ENCODE data around the gene ADGRF5. TPM values are rescaled to one million over a fixed set of nuclear protein-coding genes. Genes with fewer than 3 reads are reported as not detected.

The ADGRF5 gene
- total RNA-seq, 1 donor from 2014 or later = 0.37 TPM

DNA sequence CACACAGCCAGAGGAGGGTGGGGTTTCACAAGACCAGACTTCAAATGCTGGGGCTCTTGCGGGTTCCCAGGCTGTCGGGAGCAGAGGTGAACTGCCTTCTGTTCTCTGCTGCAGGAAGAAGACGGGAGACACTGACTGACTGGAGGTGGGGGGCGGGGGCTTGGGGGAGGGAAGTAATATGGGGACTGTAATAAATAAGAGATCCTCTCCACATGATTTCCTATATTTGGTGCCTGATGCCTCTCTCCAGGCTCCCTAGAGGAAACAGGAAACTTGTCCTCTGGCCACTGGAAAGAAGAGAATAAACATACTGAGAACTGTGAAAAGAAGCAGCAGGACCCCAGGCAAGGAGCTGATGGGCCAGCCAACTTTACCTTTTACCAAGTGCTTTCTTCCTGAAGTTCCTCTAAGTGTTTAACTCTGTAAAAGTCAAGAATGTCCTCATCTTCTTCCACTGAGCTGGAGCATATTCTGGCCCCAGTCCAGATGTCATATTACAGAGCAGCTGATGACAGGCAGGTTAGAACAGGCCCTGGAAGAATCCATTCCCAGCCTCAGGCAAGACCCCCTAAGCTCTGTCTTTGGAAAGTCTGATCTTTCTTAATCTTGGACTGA is 33.2 kb upstream of the ADGRF5 start:
- Mint-ChIP-seq H3K4me1 (ENCODE audit: low read depth, unreplicated experiment) (peaks cover 6% of the 10 kb centered on the region), H3K27me3 (ENCODE audit: unreplicated experiment) (no peaks in the 10 kb centered on the region), H3K36me3 (ENCODE audit: unreplicated experiment) (no peaks in the 10 kb centered on the region), H3K9me3 (ENCODE audit: unreplicated experiment) (peaks cover 3% of the 10 kb centered on the region), H3K4me3 (ENCODE audit: unreplicated experiment) (no peak overlapping the region), H3K27ac (ENCODE audit: unreplicated experiment) (no peak overlapping the region)
- TF ChIP-seq, protein P1, sequence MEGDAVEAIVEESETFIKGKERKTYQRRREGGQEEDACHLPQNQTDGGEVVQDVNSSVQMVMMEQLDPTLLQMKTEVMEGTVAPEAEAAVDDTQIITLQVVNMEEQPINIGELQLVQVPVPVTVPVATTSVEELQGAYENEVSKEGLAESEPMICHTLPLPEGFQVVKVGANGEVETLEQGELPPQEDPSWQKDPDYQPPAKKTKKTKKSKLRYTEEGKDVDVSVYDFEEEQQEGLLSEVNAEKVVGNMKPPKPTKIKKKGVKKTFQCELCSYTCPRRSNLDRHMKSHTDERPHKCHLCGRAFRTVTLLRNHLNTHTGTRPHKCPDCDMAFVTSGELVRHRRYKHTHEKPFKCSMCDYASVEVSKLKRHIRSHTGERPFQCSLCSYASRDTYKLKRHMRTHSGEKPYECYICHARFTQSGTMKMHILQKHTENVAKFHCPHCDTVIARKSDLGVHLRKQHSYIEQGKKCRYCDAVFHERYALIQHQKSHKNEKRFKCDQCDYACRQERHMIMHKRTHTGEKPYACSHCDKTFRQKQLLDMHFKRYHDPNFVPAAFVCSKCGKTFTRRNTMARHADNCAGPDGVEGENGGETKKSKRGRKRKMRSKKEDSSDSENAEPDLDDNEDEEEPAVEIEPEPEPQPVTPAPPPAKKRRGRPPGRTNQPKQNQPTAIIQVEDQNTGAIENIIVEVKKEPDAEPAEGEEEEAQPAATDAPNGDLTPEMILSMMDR (IDR thresholded peaks at IDR 0.05; ENCODE audit: partially characterized antibody, unreplicated experiment) = no peak
- DNase-seq = no peak

DNA sequence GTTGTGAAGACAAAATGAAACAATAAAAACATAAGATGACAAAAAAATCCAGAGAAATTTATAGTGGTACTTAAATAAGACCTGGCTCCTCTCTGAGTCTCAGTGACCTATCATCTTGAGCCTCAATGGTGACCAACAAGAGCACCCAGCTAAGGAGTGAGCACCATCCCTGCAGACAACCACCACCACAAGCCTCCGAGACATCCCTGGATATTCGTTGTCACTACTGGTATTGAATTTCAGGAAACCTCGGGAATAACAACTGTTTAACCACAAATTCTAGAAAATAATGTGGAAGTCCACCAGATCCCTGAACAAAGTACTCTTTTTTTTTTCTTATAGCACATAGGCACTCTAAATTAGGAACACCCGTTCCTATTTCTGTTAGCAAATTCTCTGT is 32.2 kb upstream of the ADGRF5 start:
- TF ChIP-seq, protein P1 (IDR thresholded peaks at IDR 0.05; ENCODE audit: partially characterized antibody, unreplicated experiment) = no peak
- no peak for DNase-seq
- no peaks in the 10 kb centered on the region for H3K27me3 Mint-ChIP-seq (ENCODE audit: unreplicated experiment)
- no peak overlapping the region for H3K27ac Mint-ChIP-seq (ENCODE audit: unreplicated experiment)
- H3K4me3 Mint-ChIP-seq (ENCODE audit: unreplicated experiment) = no peak overlapping the region
- H3K9me3 Mint-ChIP-seq (ENCODE audit: unreplicated experiment) = peaks cover 3% of the 10 kb centered on the region
- H3K36me3 Mint-ChIP-seq (ENCODE audit: unreplicated experiment) = no peaks in the 10 kb centered on the region
- peaks cover 6% of the 10 kb centered on the region for H3K4me1 Mint-ChIP-seq (ENCODE audit: low read depth, unreplicated experiment)

DNA sequence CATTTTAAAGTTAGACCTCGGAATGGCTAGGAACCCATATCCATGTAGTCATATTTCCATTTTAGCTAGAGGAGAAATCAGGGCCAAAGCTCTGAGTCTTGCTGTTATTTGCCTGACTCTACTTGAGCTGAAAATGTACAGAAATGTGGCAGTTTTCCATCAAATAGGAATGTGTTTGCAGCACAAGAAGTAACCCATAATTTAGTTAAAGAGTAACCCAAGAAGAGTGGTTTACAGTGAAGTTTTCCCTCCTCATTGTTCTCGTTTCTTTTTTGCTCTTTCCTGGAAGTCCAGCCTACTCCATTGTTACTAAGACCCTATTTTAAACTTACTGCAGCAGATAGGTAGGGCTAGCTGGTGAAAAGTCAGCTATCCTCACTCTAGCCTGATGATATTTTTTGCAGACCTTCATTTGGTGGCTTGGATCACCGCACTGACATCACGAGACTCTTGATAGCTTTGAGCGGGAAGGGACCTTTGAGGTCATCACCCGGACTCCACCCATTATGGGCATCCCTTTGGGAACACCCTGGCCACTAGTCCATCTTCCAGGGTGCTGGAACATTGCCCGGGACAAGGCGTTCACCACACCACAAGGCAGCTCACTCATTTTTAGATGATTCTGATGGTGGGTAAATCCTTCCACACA is 28.0 kb upstream of the ADGRF5 start:
- DNase-seq = no peak
- TF ChIP-seq, protein P1 (IDR thresholded peaks at IDR 0.05; ENCODE audit: partially characterized antibody, unreplicated experiment) = no peak
- H3K4me1 Mint-ChIP-seq (ENCODE audit: low read depth, unreplicated experiment) = peaks cover 3% of the 10 kb centered on the region
- peaks cover 2% of the 10 kb centered on the region for H3K27me3 Mint-ChIP-seq (ENCODE audit: unreplicated experiment)
- H3K36me3 Mint-ChIP-seq (ENCODE audit: unreplicated experiment) = no peaks in the 10 kb centered on the region
- no peak overlapping the region for H3K27ac Mint-ChIP-seq (ENCODE audit: unreplicated experiment)
- no peak overlapping the region for H3K4me3 Mint-ChIP-seq (ENCODE audit: unreplicated experiment)
- peaks cover 2% of the 10 kb centered on the region for H3K9me3 Mint-ChIP-seq (ENCODE audit: unreplicated experiment)

DNA sequence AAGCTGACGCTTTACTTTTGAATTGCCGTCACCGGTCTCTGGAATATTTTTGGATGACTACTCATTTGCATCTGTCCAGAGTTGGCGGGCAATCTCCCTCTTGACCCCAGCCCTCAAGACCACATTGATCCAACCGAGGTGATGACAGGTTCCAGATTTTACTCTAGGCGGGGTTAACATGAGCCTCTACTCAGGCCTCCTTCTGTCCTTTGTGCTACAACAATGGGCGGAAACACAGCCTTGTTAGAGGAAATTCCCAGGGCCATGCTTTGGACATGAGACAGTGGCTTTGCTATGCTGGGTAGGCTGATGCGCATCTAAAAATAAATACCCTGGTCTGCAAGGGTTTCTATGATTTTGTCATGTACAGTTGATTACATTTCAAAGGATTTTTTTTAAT is 27.0 kb upstream of the ADGRF5 start:
- Mint-ChIP-seq H3K4me3 (ENCODE audit: unreplicated experiment) (no peak overlapping the region), H3K36me3 (ENCODE audit: unreplicated experiment) (no peaks in the 10 kb centered on the region), H3K4me1 (ENCODE audit: low read depth, unreplicated experiment) (peaks cover 3% of the 10 kb centered on the region), H3K27ac (ENCODE audit: unreplicated experiment) (no peak overlapping the region), H3K27me3 (ENCODE audit: unreplicated experiment) (peaks cover 2% of the 10 kb centered on the region), H3K9me3 (ENCODE audit: unreplicated experiment) (peaks cover 2% of the 10 kb centered on the region)
- TF ChIP-seq, protein P1 (IDR thresholded peaks at IDR 0.05; ENCODE audit: partially characterized antibody, unreplicated experiment) = no peak
- DNase-seq = no peak

DNA sequence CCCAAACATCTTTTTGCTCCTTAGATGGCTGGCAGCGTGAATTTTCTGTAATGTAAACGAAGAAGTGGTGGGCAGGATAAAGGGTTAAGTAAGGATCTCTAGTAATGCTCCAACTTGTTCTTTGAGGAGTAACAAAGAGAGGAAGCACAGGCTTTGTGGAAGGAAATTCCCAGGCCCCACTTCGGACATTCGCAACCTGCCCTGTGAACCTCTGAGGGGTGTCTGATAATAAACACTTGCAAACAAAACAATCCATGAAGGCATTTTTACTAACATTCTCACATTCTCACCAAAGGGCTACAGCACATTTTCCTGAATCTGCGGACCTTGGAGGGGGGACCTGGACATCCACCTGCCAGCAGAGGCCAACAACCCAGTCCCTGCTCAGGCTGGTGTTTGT is 25.8 kb upstream of the ADGRF5 start:
- DNase-seq = no peak
- Mint-ChIP-seq H3K4me1 (ENCODE audit: low read depth, unreplicated experiment) (peaks cover 3% of the 10 kb centered on the region), H3K27me3 (ENCODE audit: unreplicated experiment) (peaks cover 2% of the 10 kb centered on the region), H3K27ac (ENCODE audit: unreplicated experiment) (no peak overlapping the region), H3K9me3 (ENCODE audit: unreplicated experiment) (peaks cover 3% of the 10 kb centered on the region), H3K36me3 (ENCODE audit: unreplicated experiment) (no peaks in the 10 kb centered on the region), H3K4me3 (ENCODE audit: unreplicated experiment) (no peak overlapping the region)
- TF ChIP-seq, protein P1 (IDR thresholded peaks at IDR 0.05; ENCODE audit: partially characterized antibody, unreplicated experiment) = no peak

Measured in glutamatergic neuron (in vitro differentiated cells).